T-helper 1 cell treated with Interleukin-12 subunit alpha and Interleukin-12 subunit beta and Interleukin-4 antibody, amounts not matched to agents 30 μg/mL and 1 μg/mL, for 36 hours (primary cell): ENCODE measurements around the gene CLEC16A.
"Not testable (repeated sequence)": the region's sequence is repeated elsewhere in the genome, so short reads cannot be mapped to it uniquely, and the experiment has no call there.

Source experiments
- H3K27ac Mint-ChIP-seq: one replicate; pipeline ENCODE4 v1.8.0; 2021; ENCODE audit warnings: mild to moderate bottlenecking, mixed read lengths
- H3K27me3 Mint-ChIP-seq: one replicate; pipeline ENCODE4 v1.8.0; 2021; ENCODE audit warnings: low read depth, mixed read lengths
- H3K36me3 Mint-ChIP-seq: one replicate; pipeline ENCODE4 v1.8.0; 2021; ENCODE audit warnings: low read depth, mixed read lengths
- H3K4me1 Mint-ChIP-seq: one replicate; pipeline ENCODE4 v1.8.0; 2021; ENCODE audit warnings: low read depth, mixed read lengths
- H3K4me3 Mint-ChIP-seq: one replicate; pipeline ENCODE4 v1.8.0; 2021; ENCODE audit warnings: mild to moderate bottlenecking, moderate library complexity, mixed read lengths
- H3K9me3 Mint-ChIP-seq: one replicate; pipeline ENCODE4 v1.8.0; 2021; ENCODE audit warnings: mixed read lengths

CLEC16A gene

GRCh38 chr16:10919003-10919351 lies 25.4 kb upstream of the CLEC16A start:
- H3K4me3 Mint-ChIP-seq = no peak overlapping the region

GRCh38 chr16:10920726-10921427 lies 23.5 kb upstream of the CLEC16A start:
- Mint-ChIP-seq H3K36me3 (peaks cover 10% of the 10 kb centered on the region), H3K9me3 (no peaks in the 10 kb centered on the region), H3K4me1 (peaks cover 6% of the 10 kb centered on the region), H3K4me3 (no peak overlapping the region), H3K27me3 (no peaks in the 10 kb centered on the region), H3K27ac (no peak overlapping the region)

More at GRCh38 chr16:10919003-10919351, 25.4 kb upstream of the CLEC16A start:
- Mint-ChIP-seq H3K27me3 (no peaks in the 10 kb centered on the region), H3K4me1 (peaks cover 11% of the 10 kb centered on the region), H3K36me3 (peaks cover 12% of the 10 kb centered on the region), H3K27ac (no peak overlapping the region), H3K9me3 (no peaks in the 10 kb centered on the region)

- H3K27ac Mint-ChIP-seq = no peak overlapping the region
- no peak overlapping the region for H3K4me3 Mint-ChIP-seq
- H3K27me3 Mint-ChIP-seq = no peaks in the 10 kb centered on the region
- peaks cover 10% of the 10 kb centered on the region for H3K36me3 Mint-ChIP-seq
- peaks cover 4% of the 10 kb centered on the region for H3K4me1 Mint-ChIP-seq
- H3K9me3 Mint-ChIP-seq = no peaks in the 10 kb centered on the region
Measured at GRCh38 chr16:10921536-10922327, 22.6 kb upstream of the CLEC16A start.

- Mint-ChIP-seq H3K4me3 (no peak overlapping the region), H3K36me3 (peaks cover 12% of the 10 kb centered on the region), H3K27ac (no peak overlapping the region), H3K27me3 (no peaks in the 10 kb centered on the region), H3K4me1 (peaks cover 4% of the 10 kb centered on the region), H3K9me3 (no peaks in the 10 kb centered on the region)
Measured at GRCh38 chr16:10922328-10923145, 21.8 kb upstream of the CLEC16A start.

- no peaks in the 10 kb centered on the region for H3K9me3 Mint-ChIP-seq
- no peak overlapping the region for H3K4me3 Mint-ChIP-seq
- no peaks in the 10 kb centered on the region for H3K27me3 Mint-ChIP-seq
- no peak overlapping the region for H3K27ac Mint-ChIP-seq
- H3K4me1 Mint-ChIP-seq = peaks cover 4% of the 10 kb centered on the region
- peaks cover 16% of the 10 kb centered on the region for H3K36me3 Mint-ChIP-seq
Measured at GRCh38 chr16:10923146-10923649, 21.2 kb upstream of the CLEC16A start.

- Mint-ChIP-seq H3K27ac (no peak overlapping the region), H3K27me3 (no peaks in the 10 kb centered on the region), H3K9me3 (no peaks in the 10 kb centered on the region), H3K4me3 (no peak overlapping the region), H3K36me3 (peaks cover 16% of the 10 kb centered on the region), H3K4me1 (peaks cover 2% of the 10 kb centered on the region)
Measured at GRCh38 chr16:10923650-10924214, 20.6 kb upstream of the CLEC16A start.

- not testable (repeated sequence) for H3K4me1 Mint-ChIP-seq, H3K9me3 Mint-ChIP-seq, H3K27me3 Mint-ChIP-seq, H3K27ac Mint-ChIP-seq, H3K4me3 Mint-ChIP-seq
- H3K36me3 Mint-ChIP-seq = peaks cover 16% of the 10 kb centered on the region
Measured at GRCh38 chr16:10925285-10925684, 19.1 kb upstream of the CLEC16A start.

- Mint-ChIP-seq H3K27ac (no peak overlapping the region), H3K27me3 (no peaks in the 10 kb centered on the region), H3K4me3 (no peak overlapping the region), H3K9me3 (no peaks in the 10 kb centered on the region), H3K4me1 (peaks cover 5% of the 10 kb centered on the region), H3K36me3 (peaks cover 16% of the 10 kb centered on the region)
Measured at GRCh38 chr16:10926094-10926493, 18.3 kb upstream of the CLEC16A start.

- Mint-ChIP-seq H3K36me3 (peaks cover 13% of the 10 kb centered on the region), H3K9me3 (no peaks in the 10 kb centered on the region), H3K4me1 (peaks cover 5% of the 10 kb centered on the region), H3K27me3 (no peaks in the 10 kb centered on the region), H3K4me3 (no peak overlapping the region), H3K27ac (no peak overlapping the region)
Measured at GRCh38 chr16:10926867-10927266, 17.5 kb upstream of the CLEC16A start.

- no peak overlapping the region for H3K27ac Mint-ChIP-seq
- peaks cover 5% of the 10 kb centered on the region for H3K4me1 Mint-ChIP-seq
- no peak overlapping the region for H3K4me3 Mint-ChIP-seq
- H3K36me3 Mint-ChIP-seq = peaks cover 16% of the 10 kb centered on the region
- H3K9me3 Mint-ChIP-seq = no peaks in the 10 kb centered on the region
- H3K27me3 Mint-ChIP-seq = no peaks in the 10 kb centered on the region
Measured at GRCh38 chr16:10927497-10928112, 16.8 kb upstream of the CLEC16A start.

- Mint-ChIP-seq H3K36me3 (peaks cover 18% of the 10 kb centered on the region), H3K4me1 (peaks cover 14% of the 10 kb centered on the region)
- H3K27ac Mint-ChIP-seq, H3K27me3 Mint-ChIP-seq, H3K4me3 Mint-ChIP-seq, H3K9me3 Mint-ChIP-seq: not testable (repeated sequence)
Measured at GRCh38 chr16:10929097-10929496, 15.3 kb upstream of the CLEC16A start.

- Mint-ChIP-seq H3K4me3 (no peak overlapping the region), H3K36me3 (peaks cover 18% of the 10 kb centered on the region), H3K27ac (no peak overlapping the region), H3K4me1 (peaks cover 15% of the 10 kb centered on the region), H3K27me3 (no peaks in the 10 kb centered on the region), H3K9me3 (no peaks in the 10 kb centered on the region)
Measured at GRCh38 chr16:10929853-10930754, 14.3 kb upstream of the CLEC16A start.

- no peaks in the 10 kb centered on the region for H3K9me3 Mint-ChIP-seq
- H3K4me1 Mint-ChIP-seq = peaks cover 19% of the 10 kb centered on the region
- no peak overlapping the region for H3K4me3 Mint-ChIP-seq
Measured at GRCh38 chr16:10930755-10931093, 13.6 kb upstream of the CLEC16A start.

More at GRCh38 chr16:10930755-10931093, 13.6 kb upstream of the CLEC16A start:
- Mint-ChIP-seq H3K27ac (no peak overlapping the region), H3K36me3 (peaks cover 18% of the 10 kb centered on the region), H3K27me3 (no peaks in the 10 kb centered on the region)
